ENCODE results near the gene VAV2. TPM values are rescaled to one million over a fixed set of nuclear protein-coding genes. Genes with fewer than 3 reads are reported as not detected.

VAV2 gene
- polyA plus RNA-seq, 1 experiment: 9.0 TPM

DNA sequence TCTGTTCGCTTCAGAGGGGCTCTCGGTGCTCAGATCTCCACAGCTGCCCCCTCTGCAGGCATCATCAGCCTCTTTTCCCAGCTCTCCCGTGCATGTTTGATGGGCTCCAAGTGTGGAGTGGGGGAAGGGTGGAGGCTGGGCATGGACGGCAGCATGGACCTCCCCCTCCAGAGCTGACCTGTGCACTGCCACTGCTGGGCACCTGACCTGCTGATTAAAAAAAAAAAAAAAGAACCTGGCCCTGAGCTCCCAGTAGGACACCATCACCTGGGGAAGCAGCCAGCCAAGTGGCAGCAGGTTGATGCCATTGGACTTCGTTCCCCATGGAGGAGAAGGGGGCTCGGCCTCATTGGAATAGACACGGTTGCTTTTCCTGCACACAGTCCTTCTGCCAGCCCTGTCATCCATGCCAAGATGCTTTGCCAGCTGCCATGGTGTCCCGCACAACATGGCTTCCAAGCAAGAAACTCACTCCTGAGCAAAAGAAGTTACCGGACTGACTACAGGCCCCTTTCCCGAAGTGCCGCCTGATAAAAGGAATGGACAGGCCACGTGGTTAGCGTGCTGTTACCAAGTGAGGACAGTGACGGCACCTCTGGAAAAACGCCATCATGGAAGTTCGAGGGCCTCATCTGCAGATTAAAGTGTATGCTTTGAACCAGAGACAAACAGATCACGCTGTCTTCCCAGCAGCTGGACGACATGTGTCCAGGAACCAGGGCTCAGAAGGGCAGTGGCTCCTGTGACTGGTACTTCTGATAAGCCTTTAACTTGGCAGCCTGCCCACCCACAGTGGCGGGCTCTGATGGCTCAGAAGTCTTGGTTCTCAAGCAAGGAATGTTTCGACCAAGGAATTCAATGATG is 18.4 kb upstream of the VAV2 start:
- no peak for DNase-seq (ENCODE audit: low read depth, low spot score)
- H3K27me3 ChIP-seq (ENCODE audit: control insufficient read depth, insufficient read depth, low read length): peaks cover 7% of the 10 kb centered on the region
- H3K9me3 ChIP-seq (ENCODE audit: control insufficient read depth, insufficient read depth, low read length): peaks cover 25% of the 10 kb centered on the region
- ChIA-PET CTCF (no interaction called here), POLR2A (no interaction called here)
- no peak overlapping the region for H3K4me3 ChIP-seq (ENCODE audit: low read depth, low read length)
- TF ChIP-seq CTCF (IDR thresholded peaks at IDR 0.05; ENCODE audit: low read depth, low read length): no peak
- no peak overlapping the region for H3K27ac ChIP-seq (ENCODE audit: low read depth, low read length)

GRCh38 chr9:134007571-134007970 is 15.4 kb upstream of the VAV2 start:
- CTCF ChIA-PET: interaction anchor here (1.3 kb wide), 1 partner anchor 225 kb away, joined by 4 read pairs; no protein-coding TSS in a partner anchor
- no peak overlapping the region for H3K27ac ChIP-seq (ENCODE audit: low read depth, low read length)
- DNase-seq (ENCODE audit: low read depth, low spot score): no peak

GRCh38 chr9:134007150-134007549 is 15.0 kb upstream of the VAV2 start:
- H3K27me3 ChIP-seq (ENCODE audit: control insufficient read depth, insufficient read depth, low read length): peaks cover 12% of the 10 kb centered on the region
- no peak for TF ChIP-seq CTCF (IDR thresholded peaks at IDR 0.05; ENCODE audit: low read depth, low read length)
- peaks cover 10% of the 10 kb centered on the region for H3K9me3 ChIP-seq (ENCODE audit: control insufficient read depth, insufficient read depth, low read length)
- no peak overlapping the region for H3K27ac ChIP-seq (ENCODE audit: low read depth, low read length)
- CTCF ChIA-PET: interaction anchor here (1.3 kb wide), 1 partner anchor 225 kb away, joined by 4 read pairs; no protein-coding TSS in a partner anchor
- no peak for DNase-seq (ENCODE audit: low read depth, low spot score)
- no peak overlapping the region for H3K4me3 ChIP-seq (ENCODE audit: low read depth, low read length)
- POLR2A ChIA-PET: no interaction called here

More at GRCh38 chr9:134007571-134007970, 15.4 kb upstream of the VAV2 start:
- peaks cover 12% of the 10 kb centered on the region for H3K27me3 ChIP-seq (ENCODE audit: control insufficient read depth, insufficient read depth, low read length)
- TF ChIP-seq CTCF (IDR thresholded peaks at IDR 0.05; ENCODE audit: low read depth, low read length): no peak
- H3K4me3 ChIP-seq (ENCODE audit: low read depth, low read length): no peak overlapping the region
- POLR2A ChIA-PET: no interaction called here
- peaks cover 14% of the 10 kb centered on the region for H3K9me3 ChIP-seq (ENCODE audit: control insufficient read depth, insufficient read depth, low read length)

GRCh38 chr9:134005381-134005780 is 13.3 kb upstream of the VAV2 start:
- peaks cover 12% of the 10 kb centered on the region for H3K27me3 ChIP-seq (ENCODE audit: control insufficient read depth, insufficient read depth, low read length)
- POLR2A ChIA-PET: no interaction called here
- DNase-seq (ENCODE audit: low read depth, low spot score): no peak
- CTCF ChIA-PET: interaction anchor here (1.2 kb wide), 1 partner anchor 12 kb away, joined by 4 read pairs; no protein-coding TSS in a partner anchor
- no peak for TF ChIP-seq CTCF (IDR thresholded peaks at IDR 0.05; ENCODE audit: low read depth, low read length)
- no peaks in the 10 kb centered on the region; the same call in 1 of the 2 replicates for H3K9me3 ChIP-seq (ENCODE audit: control insufficient read depth, insufficient read depth, low read length)
- no peak overlapping the region for H3K4me3 ChIP-seq (ENCODE audit: low read depth, low read length)
- no peak overlapping the region for H3K27ac ChIP-seq (ENCODE audit: low read depth, low read length)

DNA sequence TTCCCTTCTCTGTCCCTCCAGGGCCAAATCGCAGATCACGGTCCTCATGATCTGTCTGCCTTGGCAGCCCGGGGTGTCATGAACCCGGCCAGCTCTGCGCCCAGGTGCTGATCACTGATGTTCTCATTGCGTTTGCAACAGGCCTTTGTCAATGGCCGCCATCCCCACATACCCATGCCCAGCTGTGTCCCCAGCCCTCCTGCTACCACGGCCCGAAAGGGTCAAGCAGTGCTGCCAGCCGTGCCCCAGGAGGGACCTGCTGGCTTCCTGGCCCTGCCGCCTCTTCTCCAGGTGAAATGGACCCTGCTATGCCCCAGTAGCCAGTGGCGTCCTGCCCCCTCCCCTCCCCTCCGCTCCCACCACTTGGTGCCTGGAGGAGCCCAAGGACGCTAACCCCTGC is 12.8 kb upstream of the VAV2 start:
- H3K27me3 ChIP-seq (ENCODE audit: control insufficient read depth, insufficient read depth, low read length): peaks cover 12% of the 10 kb centered on the region
- ChIA-PET CTCF (no interaction called here), POLR2A (no interaction called here)
- DNase-seq (ENCODE audit: low read depth, low spot score): no peak
- H3K4me3 ChIP-seq (ENCODE audit: low read depth, low read length): no peak overlapping the region
- H3K9me3 ChIP-seq (ENCODE audit: control insufficient read depth, insufficient read depth, low read length): no peaks in the 10 kb centered on the region; the same call in 1 of the 2 replicates
- no peak overlapping the region for H3K27ac ChIP-seq (ENCODE audit: low read depth, low read length)
- TF ChIP-seq CTCF (IDR thresholded peaks at IDR 0.05; ENCODE audit: low read depth, low read length): no peak
